Measurements from ENCODE around the gene PREX1. TPM values are rescaled to one million over a fixed set of nuclear protein-coding genes. Genes with fewer than 3 reads are reported as not detected.

The PREX1 gene
- total and polyA plus RNA-seq, 2 experiments from 2014 or later, result 4.5 to 12.5 TPM

DNA sequence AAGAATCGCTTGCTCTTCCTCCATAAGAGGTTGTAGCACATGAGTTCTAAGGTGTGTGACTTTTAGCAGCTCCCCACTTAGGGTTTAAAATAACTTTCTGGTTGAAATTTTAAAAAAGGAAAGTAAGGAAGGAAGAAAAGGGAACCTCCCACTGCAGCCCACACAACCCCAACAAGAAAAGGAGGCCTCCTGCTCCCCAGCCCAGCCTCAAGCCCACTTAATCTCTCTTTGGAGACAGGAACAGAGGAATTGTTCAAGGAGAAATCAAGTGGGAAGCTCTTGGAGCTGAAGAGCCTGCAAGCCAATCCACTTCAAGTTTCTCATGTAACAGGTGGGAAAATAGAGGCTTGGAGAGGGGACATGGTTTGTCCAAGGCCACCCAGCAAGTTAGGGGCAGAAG lies 39.1 kb upstream of the PREX1 start:
- no peaks in the 10 kb centered on the region for H3K9me3 ChIP-seq (ENCODE audit: low read depth)
- TF ChIP-seq, protein P1, sequence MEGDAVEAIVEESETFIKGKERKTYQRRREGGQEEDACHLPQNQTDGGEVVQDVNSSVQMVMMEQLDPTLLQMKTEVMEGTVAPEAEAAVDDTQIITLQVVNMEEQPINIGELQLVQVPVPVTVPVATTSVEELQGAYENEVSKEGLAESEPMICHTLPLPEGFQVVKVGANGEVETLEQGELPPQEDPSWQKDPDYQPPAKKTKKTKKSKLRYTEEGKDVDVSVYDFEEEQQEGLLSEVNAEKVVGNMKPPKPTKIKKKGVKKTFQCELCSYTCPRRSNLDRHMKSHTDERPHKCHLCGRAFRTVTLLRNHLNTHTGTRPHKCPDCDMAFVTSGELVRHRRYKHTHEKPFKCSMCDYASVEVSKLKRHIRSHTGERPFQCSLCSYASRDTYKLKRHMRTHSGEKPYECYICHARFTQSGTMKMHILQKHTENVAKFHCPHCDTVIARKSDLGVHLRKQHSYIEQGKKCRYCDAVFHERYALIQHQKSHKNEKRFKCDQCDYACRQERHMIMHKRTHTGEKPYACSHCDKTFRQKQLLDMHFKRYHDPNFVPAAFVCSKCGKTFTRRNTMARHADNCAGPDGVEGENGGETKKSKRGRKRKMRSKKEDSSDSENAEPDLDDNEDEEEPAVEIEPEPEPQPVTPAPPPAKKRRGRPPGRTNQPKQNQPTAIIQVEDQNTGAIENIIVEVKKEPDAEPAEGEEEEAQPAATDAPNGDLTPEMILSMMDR (IDR thresholded peaks at IDR 0.05; ENCODE audit: low read depth, low read length), result no peak
- peak in 1 of 2 donors; percentile 72 for DNase-seq (ENCODE audit: low read depth in 1 of 2, low spot score in 1 of 2)
- H3K4me3 ChIP-seq, result no peak overlapping the region
- no peaks in the 10 kb centered on the region for H3K36me3 ChIP-seq
- peaks cover 42% of the 10 kb centered on the region for H3K27me3 ChIP-seq
- no peaks in the 10 kb centered on the region for H3K4me1 ChIP-seq (ENCODE audit: low read depth)
- no peak overlapping the region for H3K27ac ChIP-seq

GRCh38 chr20:48864738-48865318 lies 37.0 kb upstream of the PREX1 start:
- H3K27ac ChIP-seq, result no peak overlapping the region
- TF ChIP-seq, protein P1 (IDR thresholded peaks at IDR 0.05; ENCODE audit: low read depth, low read length), result no peak
- DNase-seq (ENCODE audit: low read depth in 1 of 2, low spot score in 1 of 2), result no peak
- no peaks in the 10 kb centered on the region for H3K36me3 ChIP-seq
- no peak overlapping the region for H3K4me3 ChIP-seq
- peaks cover 47% of the 10 kb centered on the region for H3K27me3 ChIP-seq
- H3K9me3 ChIP-seq (ENCODE audit: low read depth), result no peaks in the 10 kb centered on the region
- H3K4me1 ChIP-seq (ENCODE audit: low read depth), result no peaks in the 10 kb centered on the region

- Histone ChIP-seq H3K27me3 (peaks cover 45% of the 10 kb centered on the region), H3K9me3 (ENCODE audit: low read depth) (no peaks in the 10 kb centered on the region)
These were observed 36.5 kb upstream of the PREX1 start for GRCh38 chr20:48864254-48864653.

DNA sequence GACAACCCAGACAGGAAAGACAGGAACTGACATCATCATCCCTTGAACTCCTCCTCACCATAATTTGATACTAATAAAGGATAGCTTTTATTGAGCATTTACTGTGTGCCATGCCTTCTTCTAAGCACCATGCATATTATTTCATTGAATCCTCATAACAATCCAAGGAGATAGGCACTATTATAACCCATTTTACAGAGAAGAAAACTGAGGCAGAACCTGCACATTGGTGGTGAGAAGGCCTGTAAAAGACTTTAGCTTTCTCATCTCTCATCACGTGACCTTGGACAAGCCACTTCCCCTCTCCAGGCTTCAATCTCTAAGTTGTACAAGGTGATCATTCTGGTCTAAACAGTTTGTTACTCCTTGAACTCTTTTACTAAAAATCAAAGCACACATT lies 34.5 kb upstream of the PREX1 start:
- Histone ChIP-seq H3K36me3 (no peaks in the 10 kb centered on the region), H3K4me3 (no peak overlapping the region), H3K9me3 (ENCODE audit: low read depth) (no peaks in the 10 kb centered on the region), H3K27me3 (peaks cover 33% of the 10 kb centered on the region), H3K27ac (no peak overlapping the region), H3K4me1 (ENCODE audit: low read depth) (peaks cover 8% of the 10 kb centered on the region)
- TF ChIP-seq, protein P1 (IDR thresholded peaks at IDR 0.05; ENCODE audit: low read depth, low read length), result no peak
- no peak for DNase-seq (ENCODE audit: low read depth in 1 of 2, low spot score in 1 of 2)

More at GRCh38 chr20:48864254-48864653, 36.5 kb upstream of the PREX1 start:
- DNase-seq (ENCODE audit: low read depth in 1 of 2, low spot score in 1 of 2), result no peak
- Histone ChIP-seq H3K27ac (no peak overlapping the region), H3K4me3 (no peak overlapping the region), H3K36me3 (no peaks in the 10 kb centered on the region), H3K4me1 (ENCODE audit: low read depth) (no peaks in the 10 kb centered on the region)
- TF ChIP-seq, protein P1 (IDR thresholded peaks at IDR 0.05; ENCODE audit: low read depth, low read length), result no peak

DNA sequence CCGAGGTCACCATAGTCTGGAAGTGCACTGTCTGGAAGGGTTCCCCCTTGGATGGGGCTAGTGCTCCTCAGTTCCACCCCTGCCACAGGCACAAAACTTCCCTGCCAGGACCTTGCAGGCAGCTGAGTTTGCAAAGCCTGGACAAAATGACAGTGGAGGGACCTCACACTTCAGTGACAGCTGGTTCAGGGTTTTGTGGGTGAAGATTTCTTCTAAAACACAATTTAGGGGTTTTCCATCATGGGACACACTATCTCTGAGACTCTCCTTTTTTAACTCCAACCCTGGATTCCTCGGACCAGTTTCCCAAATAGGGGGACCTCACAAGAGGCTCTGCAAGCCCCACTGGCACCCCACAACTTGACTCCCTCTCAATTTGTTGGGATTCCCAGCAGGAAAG lies 33.6 kb upstream of the PREX1 start:
- peaks cover 33% of the 10 kb centered on the region for H3K27me3 ChIP-seq

More for the DNA sequence above, 33.6 kb upstream of the PREX1 start:
- Histone ChIP-seq H3K27ac (no peak overlapping the region), H3K4me1 (ENCODE audit: low read depth) (peaks cover 8% of the 10 kb centered on the region), H3K4me3 (no peak overlapping the region), H3K9me3 (ENCODE audit: low read depth) (no peaks in the 10 kb centered on the region), H3K36me3 (no peaks in the 10 kb centered on the region)
- DNase-seq (ENCODE audit: low read depth in 1 of 2, low spot score in 1 of 2), result no peak
- TF ChIP-seq, protein P1 (IDR thresholded peaks at IDR 0.05; ENCODE audit: low read depth, low read length), result no peak

All from cardiac muscle cell (in vitro differentiated cells and primary cell).